Lung (tissue), 12 donors: ENCODE measurements around the gene SMIM5. TPM values are rescaled to one million over a fixed set of nuclear protein-coding genes. Genes with fewer than 3 reads are reported as not detected.

ENCODE experiments used
- ATAC-seq: fragments of 200-7000 bp; cut with Tn5 transposase; one replicate; pipeline ENCODE4 v1.9.1; 2020; ENCODE audit warnings: moderate number of reproducible peaks; ENCODE audit not compliant: insufficient read depth, low FRiP score
- DNase-seq, 3 donors: peaks; one replicate each; pipeline ENCODE4 v3.0.0-alpha.2; 2013 to 2017
- H3K27ac ChIP-seq, 2 donors: one replicate each; pipeline ENCODE4 v1.5.1; 2013; ENCODE audit warnings: mild to moderate bottlenecking in 2 of 2, moderate library complexity in 2 of 2, control low read depth in 1 of 2, inconsistent platforms in 1 of 2, low read depth in 1 of 2, low read length in 1 of 2
- H3K27me3 ChIP-seq, 3 donors: one replicate each; pipeline ENCODE4 v1.5.1; 2013; ENCODE audit warnings: low read length in 2 of 3; ENCODE audit not compliant: control insufficient read depth in 3 of 3, insufficient read depth in 3 of 3
- H3K36me3 ChIP-seq, 4 donors: one replicate each; pipeline ENCODE4 v1.5.1; 2013; ENCODE audit warnings: low read length in 4 of 4, mild to moderate bottlenecking in 1 of 4, moderate library complexity in 1 of 4; ENCODE audit not compliant: control insufficient read depth in 4 of 4, insufficient read depth in 4 of 4
- H3K4me1 ChIP-seq, 5 donors: one replicate each; pipeline ENCODE4 v1.5.1; 2013; ENCODE audit warnings: low read length in 5 of 5, mild to moderate bottlenecking in 2 of 5, moderate library complexity in 1 of 5; ENCODE audit not compliant: control insufficient read depth in 5 of 5, insufficient read depth in 5 of 5
- H3K4me3 ChIP-seq: one replicate; pipeline ENCODE4 v1.5.1; 2013; ENCODE audit warnings: mild to moderate bottlenecking, control low read depth, moderate library complexity
- H3K9ac ChIP-seq, 2 donors: one replicate each; pipeline ENCODE4 v1.5.1; 2013; ENCODE audit warnings: low read length in 2 of 2, control low read depth in 1 of 2; ENCODE audit not compliant: insufficient read depth in 1 of 2
- H3K9me3 ChIP-seq, 4 donors: one replicate each; pipeline ENCODE4 v1.5.1; 2013; ENCODE audit warnings: low read length in 3 of 4, mild to moderate bottlenecking in 1 of 4, moderate library complexity in 1 of 4; ENCODE audit not compliant: control insufficient read depth in 4 of 4, insufficient read depth in 3 of 4
- CTCF ChIP-seq: IDR thresholded peaks from 2 replicates; pipeline ENCODE4 v1.5.1; 2012; ENCODE audit warnings: mild to moderate bottlenecking; ENCODE audit errors: control extremely low read depth, extremely low read depth
- WGBS, 2 donors: extraction: QIAGEN DNeasy Blood & Tissue Kit; methylation state at CpG; one replicate each; pipeline ENCODE4 v1.1.7; 2013; 5-methylcytosine and 5-hydroxymethylcytosine counted together
- polyA plus RNA-seq, 2 donors: library from polyadenylated mRNA; stranded (reverse); fragments of 200-250 nt; gene quantifications; one replicate each; pipeline ENCODE4 v1.2.1, GENCODE V29; 2013
- total RNA-seq, 2 donors: library from RNA; depleted of rRNA in 1 of 2; stranded (reverse); fragments of >200 nt in 1 of 2; gene quantifications; one replicate each; pipeline ENCODE4 v1.2.1, GENCODE V29; 2014 to 2021
- donor health status: control.
- donor health status: control.
- donor health status: Bipolar disorder and iron deficiency.
- donor health status: healthy.
- donor health status: DM: yes; HTN: yes; CAD: no.

The SMIM5 gene
- total and polyA plus RNA-seq, 4 donors: 2.2 to 7.5 (median 3.9) TPM

- H3K36me3 ChIP-seq: peaks cover 19 to 29% (median 24%) of the 10 kb centered on the region in 4 donors
- 83 to 88% methylated on average over 5 of the region's 5 CpGs for WGBS, 2 donors
- ATAC-seq: no peak
These were observed 37.6 kb downstream of the SMIM5 start for GRCh38 chr17:75670868-75671267.

GRCh38 chr17:75672011-75672410 is 38.8 kb downstream of the SMIM5 start:
- H3K36me3 ChIP-seq: peaks cover 20 to 32% (median 24%) of the 10 kb centered on the region in 4 donors
- no peak for ATAC-seq
- no peak overlapping the region for H3K9ac ChIP-seq
- H3K27me3 ChIP-seq: no peaks in the 10 kb centered on the region
- no peak overlapping the region for H3K27ac ChIP-seq
- no peak for TF ChIP-seq CTCF
- DNase-seq: no peak
- 97% methylated on average over 5 of the region's 5 CpGs for WGBS, 2 donors
- no peak overlapping the region for H3K4me3 ChIP-seq
- H3K9me3 ChIP-seq: no peaks in the 10 kb centered on the region
- H3K4me1 ChIP-seq: peaks cover 0 to 10% (median 5%) of the 10 kb centered on the region in 5 donors

More at GRCh38 chr17:75670868-75671267, 37.6 kb downstream of the SMIM5 start:
- Histone ChIP-seq H3K4me1 (peaks cover 3 to 17% (median 5%) of the 10 kb centered on the region in 5 donors), H3K27me3 (no peaks in the 10 kb centered on the region), H3K9me3 (no peaks in the 10 kb centered on the region), H3K27ac (no peak overlapping the region), H3K9ac (no peak overlapping the region), H3K4me3 (no peak overlapping the region)
- no peak for DNase-seq
- TF ChIP-seq CTCF: no peak

GRCh38 chr17:75673487-75673886 is 40.3 kb downstream of the SMIM5 start:
- Histone ChIP-seq H3K36me3 (peaks cover 21 to 36% (median 24%) of the 10 kb centered on the region in 4 donors), H3K9ac (no peak overlapping the region)

More at GRCh38 chr17:75673487-75673886, 40.3 kb downstream of the SMIM5 start:
- Histone ChIP-seq H3K4me3 (no peak overlapping the region), H3K9me3 (no peaks in the 10 kb centered on the region), H3K4me1 (peaks cover 0 to 1% (median under 1%) of the 10 kb centered on the region in 5 donors), H3K27me3 (no peaks in the 10 kb centered on the region), H3K27ac (no peak overlapping the region)
- no peak for TF ChIP-seq CTCF
- no peak for DNase-seq
- ATAC-seq: no peak
- 83 to 86% methylated on average over 4 of the region's 4 CpGs for WGBS, 2 donors
